Stimulated activated naive CD8-positive, alpha-beta T cell treated with anti-CD3 and anti-CD28 coated beads, Interleukin-15, Interleukin-2, amounts not matched to agents 100 ng/mL and 50 ng/mL, for 24 hours (primary cell): ENCODE measurements around the gene RXRB.
"Not testable (repeated sequence)": the region's sequence is repeated elsewhere in the genome, so short reads cannot be mapped to it uniquely, and the experiment has no call there.

Source experiments
- H3K27ac Mint-ChIP-seq: one replicate; pipeline ENCODE4 v1.8.0; 2021; ENCODE audit warnings: mild to moderate bottlenecking, mixed read lengths
- H3K27me3 Mint-ChIP-seq: one replicate; pipeline ENCODE4 v1.8.0; 2021; ENCODE audit warnings: mixed read lengths
- H3K36me3 Mint-ChIP-seq: one replicate; pipeline ENCODE4 v1.8.0; 2021; ENCODE audit warnings: low read depth, mixed read lengths
- H3K4me1 Mint-ChIP-seq: one replicate; pipeline ENCODE4 v1.8.0; 2021; ENCODE audit warnings: low read depth, mixed read lengths
- H3K4me3 Mint-ChIP-seq: one replicate; pipeline ENCODE4 v1.8.0; 2021; ENCODE audit warnings: mild to moderate bottlenecking, mixed read lengths
- H3K9me3 Mint-ChIP-seq: one replicate; pipeline ENCODE4 v1.8.0; 2021; ENCODE audit warnings: mixed read lengths

The RXRB gene

DNA sequence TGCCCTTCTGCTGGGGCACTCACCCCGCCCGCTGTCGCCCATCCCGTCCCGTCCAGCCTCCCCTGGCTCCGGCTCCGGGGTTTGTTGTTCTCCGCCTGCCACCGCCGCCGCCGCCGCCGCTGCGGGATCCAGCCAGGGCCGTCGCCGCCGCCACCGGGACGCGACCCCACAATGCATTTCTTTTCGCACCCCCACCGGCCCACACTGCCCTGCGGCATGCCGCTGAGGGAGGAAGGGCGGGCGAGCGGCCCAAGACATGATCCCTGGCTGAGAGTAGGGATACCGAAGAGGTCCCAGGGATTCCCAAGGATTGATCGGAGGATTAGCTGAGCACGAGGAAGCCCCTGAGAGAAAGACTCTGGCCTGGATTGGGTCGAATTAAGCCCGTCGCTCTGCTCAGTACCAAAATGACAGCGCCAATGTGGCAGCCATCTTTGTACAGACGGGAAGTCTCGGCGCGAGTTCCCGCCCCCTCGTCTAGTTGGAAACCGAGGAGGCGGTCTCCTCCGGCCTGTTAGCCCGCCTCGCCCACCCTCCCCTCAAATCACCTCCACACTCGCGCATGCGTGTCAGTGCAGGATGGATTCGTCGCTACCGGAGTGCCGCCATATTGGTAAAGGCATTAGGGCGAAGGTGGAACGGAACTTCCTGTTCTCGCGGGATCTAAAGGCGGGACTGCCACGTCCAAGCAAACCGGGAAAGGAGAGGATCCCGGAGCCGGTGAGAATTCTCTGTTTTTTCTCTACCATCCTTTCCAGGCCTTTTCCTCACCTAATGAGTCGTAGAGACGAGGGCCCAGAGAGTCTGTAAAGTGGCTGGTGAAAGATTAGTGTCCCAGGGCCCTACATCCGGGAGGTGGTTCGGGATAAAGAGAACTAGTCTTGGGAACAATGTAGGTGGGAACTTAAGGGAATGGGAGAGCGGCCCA lies at the start of gene RXRB, which contains the start of gene SLC39A7:
RXRB (minus strand) TSS at position 447 of the 928 bp plus-strand sequence; CDS start at position 258, 189 bp downstream.
SLC39A7 (plus strand) TSS at position 649 of the 928 bp plus-strand sequence. CDS start 379 bp downstream, outside the sequence.
- Mint-ChIP-seq H3K9me3 (no peaks in the 10 kb centered on the region), H3K36me3 (peaks cover 63% of the 10 kb centered on the region), H3K27ac (peak within 1 kb of the TSS; percentile 99), H3K4me1 (peaks cover 72% of the 10 kb centered on the region), H3K27me3 (no peaks in the 10 kb centered on the region), H3K4me3 (peak within 1 kb of the TSS; percentile 98)

DNA sequence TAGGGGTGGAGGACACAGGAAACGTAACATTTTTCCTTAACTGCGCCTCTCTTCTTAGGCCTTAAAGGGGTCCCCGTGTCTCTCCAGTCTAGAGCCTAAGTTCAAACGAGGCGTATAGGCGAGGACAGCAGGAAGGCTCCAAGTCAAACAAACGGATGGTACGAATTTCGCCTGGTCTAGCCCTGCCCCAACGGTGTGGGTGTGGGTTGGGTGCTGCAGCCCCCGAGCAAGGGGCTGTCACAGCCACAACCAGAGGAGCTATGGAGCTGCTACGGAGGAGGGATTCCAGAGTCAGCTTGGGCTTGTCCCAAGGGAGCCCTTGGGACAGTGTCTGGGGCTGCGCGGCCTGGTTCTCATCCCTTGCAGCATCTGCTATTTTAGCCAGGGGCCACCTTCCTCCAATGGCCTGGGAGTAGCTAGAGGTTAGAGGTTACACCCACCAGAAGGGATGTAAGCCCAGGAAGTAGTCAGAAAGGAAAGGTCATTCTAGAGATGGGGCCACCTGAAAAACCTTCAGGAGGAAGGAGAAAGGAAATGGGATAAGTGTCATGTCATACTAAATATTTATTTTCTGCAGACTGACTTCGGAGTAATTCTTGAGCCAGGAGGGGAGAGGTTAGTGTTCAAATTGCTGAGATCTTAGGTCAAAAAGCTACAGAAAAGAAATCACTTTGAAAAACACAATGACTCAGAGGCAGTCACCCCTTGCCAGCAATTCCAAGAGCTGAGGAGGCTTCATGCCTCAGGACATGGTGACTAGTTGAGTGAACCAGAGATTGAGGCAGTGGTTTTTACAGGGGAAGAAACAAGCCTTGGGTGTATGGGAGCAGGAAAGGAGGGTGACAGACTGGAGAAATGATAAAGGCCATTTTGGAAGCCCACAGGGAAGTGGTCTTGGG lies 49.5 kb upstream of the RXRB start:
- Mint-ChIP-seq H3K9me3 (no peaks in the 10 kb centered on the region), H3K27ac (peak overlapping the region; percentile 88), H3K4me1 (peaks cover 41% of the 10 kb centered on the region), H3K4me3 (peak overlapping the region; percentile 89), H3K36me3 (peaks cover 31% of the 10 kb centered on the region), H3K27me3 (peaks cover 4% of the 10 kb centered on the region)

DNA sequence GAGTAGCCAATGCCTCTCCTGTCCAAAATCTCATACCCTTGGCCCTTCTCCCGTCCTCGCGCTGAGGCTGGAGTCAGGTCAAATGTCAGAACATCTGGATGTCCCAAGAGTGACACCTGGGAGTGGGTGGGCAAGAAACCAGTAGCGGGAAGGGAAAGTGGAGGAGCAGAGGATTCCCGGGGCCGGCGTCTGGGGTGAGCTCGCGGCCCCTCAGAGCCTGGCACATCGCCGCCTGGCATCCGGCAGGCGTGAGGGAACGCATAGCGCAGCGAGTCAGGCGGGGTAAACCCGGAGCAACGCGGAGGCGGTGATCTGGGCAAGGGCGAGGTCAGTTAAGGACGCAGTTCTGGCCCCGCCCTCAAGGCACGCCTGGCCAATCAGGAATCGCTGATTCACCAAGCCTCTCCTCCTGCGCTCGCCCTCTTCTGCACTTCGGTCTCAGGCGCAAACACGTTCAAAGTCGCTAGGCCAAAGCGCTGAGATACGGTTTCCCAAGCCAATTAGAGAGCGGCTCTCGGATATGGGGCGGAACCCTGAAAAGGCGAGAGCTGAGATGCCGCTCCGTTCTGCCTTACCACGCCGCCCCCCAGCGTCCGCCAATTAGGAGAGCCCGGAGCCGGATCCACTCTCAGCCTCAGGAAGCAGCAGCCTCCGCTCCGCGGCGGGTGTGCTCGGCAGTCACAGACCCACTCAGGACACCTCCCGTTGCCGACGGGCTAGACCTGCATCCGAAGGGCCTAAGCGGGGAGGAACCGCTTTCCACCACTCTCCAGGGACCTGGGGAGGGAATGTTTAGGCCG lies 48.7 kb upstream of the RXRB start:
- Mint-ChIP-seq H3K27me3 (peaks cover 4% of the 10 kb centered on the region), H3K36me3 (peaks cover 30% of the 10 kb centered on the region), H3K27ac (peak overlapping the region; percentile 94), H3K4me3 (peak overlapping the region; percentile 89), H3K4me1 (peaks cover 41% of the 10 kb centered on the region), H3K9me3 (no peaks in the 10 kb centered on the region)

DNA sequence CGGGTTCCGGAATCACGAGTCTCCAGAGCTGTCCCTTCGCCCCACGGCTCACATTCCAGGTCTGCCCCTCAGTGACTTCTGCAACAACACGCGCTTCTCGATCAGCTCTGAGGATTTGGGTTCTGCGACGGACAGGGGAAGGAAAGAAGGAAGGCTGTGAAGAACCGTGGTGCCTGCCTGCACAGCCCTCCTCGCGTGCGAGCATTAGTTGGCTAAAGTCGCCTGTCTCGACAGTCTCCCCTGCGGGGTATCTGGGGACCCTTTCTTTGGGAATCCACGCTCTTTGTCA lies 48.1 kb upstream of the RXRB start:
- Mint-ChIP-seq H3K27ac (peak overlapping the region; percentile 94), H3K9me3 (no peaks in the 10 kb centered on the region), H3K36me3 (peaks cover 30% of the 10 kb centered on the region), H3K4me3 (peak overlapping the region; percentile 89), H3K4me1 (peaks cover 41% of the 10 kb centered on the region), H3K27me3 (peaks cover 5% of the 10 kb centered on the region)

DNA sequence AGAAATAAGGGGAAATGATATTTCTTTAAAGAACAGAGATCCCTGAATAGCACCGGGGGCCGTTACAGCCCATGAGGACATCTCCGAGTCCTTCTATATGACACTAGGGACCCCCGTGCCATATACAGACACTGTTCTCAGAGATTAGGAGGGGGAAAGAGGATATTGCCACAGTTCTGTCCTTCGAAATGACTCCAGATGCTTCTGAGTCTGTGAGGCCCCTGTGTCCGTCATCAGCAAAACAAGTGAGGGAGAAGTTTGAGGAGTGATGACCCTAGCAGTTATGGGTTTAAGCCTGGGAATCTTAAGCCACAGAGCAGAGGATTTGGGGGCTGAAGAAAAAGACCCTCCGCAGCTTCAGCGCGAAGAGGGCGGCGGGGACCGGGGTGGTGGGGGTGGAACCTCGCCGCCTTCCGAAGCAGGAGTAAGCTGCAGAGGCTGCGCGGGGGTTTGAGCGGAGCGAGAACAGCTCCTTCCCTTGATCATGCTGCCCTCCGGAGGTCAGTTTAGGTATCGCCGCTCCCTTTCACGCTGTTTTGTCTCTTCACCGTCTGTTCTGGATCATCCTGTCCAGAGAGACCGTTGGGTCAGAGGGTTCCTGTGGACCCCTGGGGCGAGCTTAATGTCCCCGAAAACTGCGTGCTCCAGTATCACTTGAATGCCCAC lies 47.6 kb upstream of the RXRB start:
- Mint-ChIP-seq H3K27me3 (peaks cover 9% of the 10 kb centered on the region), H3K36me3 (peaks cover 29% of the 10 kb centered on the region), H3K4me1 (peaks cover 41% of the 10 kb centered on the region), H3K27ac (peak overlapping the region; percentile 94), H3K9me3 (no peaks in the 10 kb centered on the region), H3K4me3 (peak overlapping the region; percentile 89)

DNA sequence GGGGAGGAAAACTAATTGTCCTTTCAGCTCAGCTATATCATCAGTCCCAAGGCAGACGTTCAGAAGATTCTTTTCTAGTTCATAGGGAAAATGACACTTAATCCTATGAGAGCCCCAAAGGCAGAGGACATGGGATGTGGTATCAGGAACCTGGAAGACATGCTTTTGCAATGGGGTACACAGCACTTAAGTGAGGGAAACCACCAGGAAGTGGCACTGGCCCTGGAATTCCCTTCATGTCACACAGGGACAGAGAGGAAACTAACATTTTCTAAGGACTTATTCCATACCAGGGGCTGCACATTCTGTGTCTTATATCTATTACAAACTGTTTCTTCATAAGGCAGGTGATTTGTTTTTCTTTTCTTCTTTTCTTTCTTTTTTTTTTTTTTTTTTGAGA lies 43.0 kb upstream of the RXRB start:
- Mint-ChIP-seq H3K4me3 (no peak overlapping the region), H3K4me1 (peaks cover 21% of the 10 kb centered on the region), H3K36me3 (no peaks in the 10 kb centered on the region), H3K27ac (no peak overlapping the region), H3K9me3 (no peaks in the 10 kb centered on the region), H3K27me3 (peaks cover 10% of the 10 kb centered on the region)

DNA sequence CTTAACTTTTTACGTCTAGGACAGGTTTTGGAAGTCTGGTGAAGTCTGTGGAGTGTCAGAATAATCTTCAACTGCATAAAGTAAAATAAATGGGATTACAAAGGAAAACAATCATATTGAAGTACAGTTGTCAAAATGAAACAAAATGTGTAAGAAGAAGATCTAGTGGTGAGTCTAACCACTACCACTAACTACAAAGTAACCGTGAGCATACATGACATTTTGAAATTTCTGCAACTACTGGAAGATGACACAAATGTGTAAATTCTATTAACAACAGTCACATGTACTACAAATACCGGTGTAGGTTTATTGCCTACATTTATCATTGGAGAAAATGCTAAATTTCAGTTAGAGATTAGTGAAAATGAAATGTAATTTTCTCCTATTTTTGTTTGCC lies 41.5 kb upstream of the RXRB start:
- H3K27ac Mint-ChIP-seq: peak overlapping the region; percentile 50
- no peaks in the 10 kb centered on the region for H3K9me3 Mint-ChIP-seq
- H3K36me3 Mint-ChIP-seq: no peaks in the 10 kb centered on the region
- H3K4me3 Mint-ChIP-seq: peak overlapping the region; percentile 3
- H3K27me3 Mint-ChIP-seq: peaks cover 10% of the 10 kb centered on the region
- peaks cover 14% of the 10 kb centered on the region for H3K4me1 Mint-ChIP-seq

DNA sequence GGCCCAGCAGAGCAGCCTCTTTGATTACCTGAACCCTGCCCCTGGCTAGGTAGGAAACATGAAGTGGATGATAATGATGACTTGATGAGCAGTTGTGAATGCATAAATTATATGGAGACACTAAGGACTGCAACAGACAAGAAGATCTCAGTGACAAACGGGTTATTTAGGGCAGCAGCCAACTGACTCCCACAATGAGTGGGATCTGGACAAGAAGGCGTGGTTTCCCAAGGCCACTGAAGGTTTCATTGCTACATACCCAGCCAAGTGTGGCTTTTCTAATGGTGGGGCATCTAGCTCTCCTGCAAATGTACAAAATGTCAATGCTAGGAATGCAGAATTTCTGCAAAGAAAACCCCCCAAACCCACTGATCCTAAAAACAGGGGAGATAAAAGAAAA lies 37.3 kb upstream of the RXRB start:
- Mint-ChIP-seq H3K27ac (no peak overlapping the region), H3K4me3 (no peak overlapping the region), H3K4me1 (peaks cover 14% of the 10 kb centered on the region), H3K27me3 (peaks cover 14% of the 10 kb centered on the region), H3K9me3 (no peaks in the 10 kb centered on the region), H3K36me3 (no peaks in the 10 kb centered on the region)

DNA sequence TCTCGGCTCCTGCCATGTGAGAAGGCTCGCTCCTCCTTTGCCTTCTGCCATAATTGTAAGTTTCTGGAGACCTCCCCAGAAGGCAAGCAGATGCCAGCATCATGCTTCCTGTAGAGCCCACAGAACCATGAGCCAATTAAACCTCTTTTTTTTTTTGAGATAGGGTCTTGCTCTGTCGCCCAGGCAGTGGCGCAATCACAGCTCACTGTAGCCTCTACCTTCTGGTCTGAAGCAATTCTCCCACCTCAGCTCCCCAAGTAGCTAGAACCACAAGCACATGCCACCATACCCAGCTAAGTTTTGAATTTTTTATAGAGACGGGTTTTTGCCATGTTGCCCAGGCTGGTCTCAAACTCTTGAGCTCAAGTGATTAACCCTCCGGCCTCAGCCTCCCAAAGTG lies 36.4 kb upstream of the RXRB start:
- Mint-ChIP-seq H3K4me3 (no peak overlapping the region), H3K27me3 (peaks cover 18% of the 10 kb centered on the region), H3K36me3 (no peaks in the 10 kb centered on the region), H3K4me1 (peaks cover 7% of the 10 kb centered on the region), H3K9me3 (no peaks in the 10 kb centered on the region), H3K27ac (no peak overlapping the region)

DNA sequence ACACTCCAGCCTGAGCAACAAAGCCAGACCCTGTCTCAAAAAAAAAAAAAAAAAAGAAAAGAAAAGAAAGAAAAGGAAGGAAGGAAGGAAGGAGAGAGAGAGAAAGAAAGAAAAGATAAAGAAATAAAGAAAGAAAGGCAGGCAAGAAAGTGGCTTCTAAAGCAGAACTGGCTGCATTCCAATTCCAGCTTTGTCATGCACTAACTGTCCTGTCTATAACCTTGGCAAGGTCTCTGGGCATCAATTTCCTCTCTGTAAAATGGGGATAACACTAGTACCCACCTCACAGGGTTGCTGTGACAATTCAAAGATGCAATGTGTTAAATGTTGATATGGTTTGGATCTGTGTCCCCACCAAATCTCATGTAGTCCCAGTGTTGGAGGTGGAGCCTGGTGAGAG lies 35.9 kb upstream of the RXRB start:
- Mint-ChIP-seq H3K9me3 (no peaks in the 10 kb centered on the region), H3K27me3 (peaks cover 21% of the 10 kb centered on the region), H3K4me1 (peaks cover 2% of the 10 kb centered on the region), H3K27ac (no peak overlapping the region), H3K36me3 (no peaks in the 10 kb centered on the region), H3K4me3 (no peak overlapping the region)

DNA sequence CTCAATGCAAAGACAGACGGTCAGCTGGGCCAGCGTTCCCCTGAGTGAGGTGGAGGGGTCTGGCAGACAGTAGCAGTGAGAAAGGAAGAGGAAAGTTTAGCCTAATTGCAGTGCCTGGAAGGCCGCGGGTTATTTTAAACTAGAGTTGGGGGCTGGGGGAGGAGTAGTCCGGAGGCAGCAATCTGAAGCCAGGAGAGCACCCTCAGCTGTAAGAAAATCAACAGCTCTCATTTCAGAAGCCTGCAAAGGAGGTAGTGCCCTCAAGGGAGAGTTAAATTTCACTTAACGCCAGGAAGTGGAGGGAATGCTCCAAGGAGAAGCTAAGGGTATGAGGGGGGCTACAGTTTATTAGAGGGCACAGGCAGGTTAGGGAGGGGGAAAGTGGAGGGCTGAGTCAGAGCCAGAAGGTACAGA lies 34.8 kb upstream of the RXRB start:
- Mint-ChIP-seq H3K9me3 (no peaks in the 10 kb centered on the region), H3K36me3 (no peaks in the 10 kb centered on the region), H3K4me1 (no peaks in the 10 kb centered on the region), H3K27ac (no peak overlapping the region), H3K4me3 (no peak overlapping the region), H3K27me3 (peaks cover 23% of the 10 kb centered on the region)

DNA sequence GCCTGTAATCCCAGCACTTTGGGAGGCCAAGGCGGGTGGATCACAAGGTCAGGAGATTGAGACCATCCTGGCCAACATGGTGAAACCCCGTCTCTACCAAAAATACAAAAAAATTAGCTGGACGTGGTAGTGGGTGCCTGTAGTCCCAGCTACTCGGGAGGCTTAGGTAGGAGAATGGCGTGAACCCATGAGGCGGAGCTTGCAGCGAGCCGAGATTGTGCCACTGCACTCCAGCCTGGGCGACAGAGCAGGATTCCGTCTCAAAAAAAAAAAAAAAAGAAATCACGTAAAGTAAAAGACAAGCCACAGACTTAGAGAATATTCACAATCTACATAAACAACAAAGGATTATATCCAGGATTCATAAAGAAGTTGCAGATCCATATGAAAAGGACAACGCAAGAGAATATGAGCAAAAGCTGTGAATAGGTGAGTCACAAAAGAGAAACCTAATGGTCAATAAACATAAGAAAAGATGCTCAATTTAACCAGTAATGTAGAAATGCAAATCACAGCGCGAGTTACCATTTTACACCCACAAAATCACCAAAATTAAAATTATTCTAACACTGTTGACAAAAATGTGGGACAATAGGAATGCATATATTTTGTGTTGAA lies 26.1 kb upstream of the RXRB start:
- H3K36me3 Mint-ChIP-seq, H3K4me1 Mint-ChIP-seq, H3K27ac Mint-ChIP-seq, H3K9me3 Mint-ChIP-seq, H3K4me3 Mint-ChIP-seq: not testable (repeated sequence)
- H3K27me3 Mint-ChIP-seq: peaks cover 44% of the 10 kb centered on the region

DNA sequence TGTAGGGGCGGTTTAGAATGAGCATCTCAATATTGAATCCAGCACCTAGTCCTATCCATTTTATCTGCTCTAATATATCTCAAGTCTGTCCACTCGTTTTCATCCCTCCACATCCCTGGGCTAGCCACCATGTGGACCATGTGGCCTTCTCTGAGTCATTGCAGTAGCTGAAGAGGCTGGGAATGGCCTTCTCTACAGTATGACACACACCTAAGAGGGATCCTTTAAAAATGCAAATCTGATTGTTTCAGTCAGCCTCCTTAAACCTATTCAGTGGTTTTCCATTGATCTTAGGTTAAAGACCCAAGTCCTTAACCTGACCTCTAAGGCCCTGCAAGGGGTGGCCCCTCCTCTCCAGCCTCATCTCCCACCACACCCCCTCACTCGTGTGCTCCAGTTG lies 17.2 kb upstream of the RXRB start:
- H3K9me3 Mint-ChIP-seq: no peaks in the 10 kb centered on the region
- no peaks in the 10 kb centered on the region for H3K36me3 Mint-ChIP-seq
- no peak overlapping the region for H3K4me3 Mint-ChIP-seq
- H3K27me3 Mint-ChIP-seq: peaks cover 33% of the 10 kb centered on the region
- peaks cover 24% of the 10 kb centered on the region for H3K4me1 Mint-ChIP-seq
- H3K27ac Mint-ChIP-seq: no peak overlapping the region

DNA sequence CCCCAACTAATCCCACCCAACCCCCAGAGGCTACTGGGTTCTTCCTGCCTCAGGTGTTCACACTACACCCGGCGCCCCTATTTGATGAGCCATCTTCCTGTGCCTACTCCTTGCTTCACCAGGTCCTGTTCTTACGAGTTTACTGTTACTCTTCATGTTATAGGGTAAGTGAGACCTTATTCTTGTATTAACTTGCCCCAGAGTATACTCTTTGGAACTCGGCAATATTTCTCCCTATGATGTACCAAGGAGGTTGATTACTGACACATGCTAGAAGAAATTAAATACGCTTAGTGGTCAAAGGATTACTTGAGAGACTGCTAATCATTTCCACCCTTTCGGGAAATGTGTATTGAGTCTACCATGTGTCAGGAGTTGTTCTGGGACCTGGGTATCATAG lies 16.8 kb upstream of the RXRB start:
- Mint-ChIP-seq H3K36me3 (no peaks in the 10 kb centered on the region), H3K27me3 (peaks cover 28% of the 10 kb centered on the region), H3K27ac (no peak overlapping the region), H3K9me3 (no peaks in the 10 kb centered on the region), H3K4me3 (no peak overlapping the region), H3K4me1 (peaks cover 28% of the 10 kb centered on the region)
